ENCODE measurements around the gene RFNG.

DNA sequence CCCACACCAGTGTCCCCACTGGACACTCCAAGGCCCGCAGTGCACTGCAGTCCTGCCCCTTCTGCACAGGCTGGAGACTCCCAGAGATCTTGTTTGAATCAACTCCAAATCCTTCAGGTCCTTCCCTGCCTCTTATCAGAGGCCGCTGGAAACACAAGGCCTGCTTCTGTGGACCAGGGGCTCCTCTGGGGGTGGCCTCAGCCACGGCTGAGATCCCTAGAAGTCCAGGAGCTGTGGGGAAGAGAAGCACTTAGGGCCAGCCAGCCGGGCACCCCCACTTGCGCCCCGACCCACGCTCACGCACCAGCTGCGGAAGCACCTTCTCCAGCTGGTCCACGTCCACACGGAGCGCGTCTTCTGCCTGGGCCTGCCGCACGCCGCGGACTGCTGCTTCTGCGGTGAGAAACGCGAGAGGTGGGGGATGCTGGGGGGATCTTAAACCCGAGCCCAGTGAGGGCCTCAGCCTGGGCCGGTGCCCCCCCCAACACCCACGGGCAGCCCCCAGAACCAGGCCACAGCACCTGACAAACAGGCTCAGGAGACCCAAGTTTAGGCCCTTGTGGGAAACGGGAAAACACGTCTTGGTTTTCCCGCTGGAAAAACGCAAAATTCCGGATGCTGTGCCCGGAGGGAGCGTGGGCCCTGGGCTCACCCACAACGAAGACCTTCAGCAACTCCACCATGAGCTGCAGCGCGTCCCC lies 32.5 kb downstream of the RFNG start:
- TF ChIP-seq POLR2A (IDR thresholded peaks at IDR 0.05), result no peak
- no peak for TF ChIP-seq CTCF (IDR thresholded peaks at IDR 0.05)

Data from thyroid gland (tissue), 4 donors.